ENCODE data around the gene AAK1. TPM values are rescaled to one million over a fixed set of nuclear protein-coding genes. Genes with fewer than 3 reads are reported as not detected.

The AAK1 gene
- total and polyA plus RNA-seq, 2 of the 13 experiments (the other 11 are each of a cell fraction or from before 2014, with no cell fraction given): 9.8 to 10.3 TPM

DNA sequence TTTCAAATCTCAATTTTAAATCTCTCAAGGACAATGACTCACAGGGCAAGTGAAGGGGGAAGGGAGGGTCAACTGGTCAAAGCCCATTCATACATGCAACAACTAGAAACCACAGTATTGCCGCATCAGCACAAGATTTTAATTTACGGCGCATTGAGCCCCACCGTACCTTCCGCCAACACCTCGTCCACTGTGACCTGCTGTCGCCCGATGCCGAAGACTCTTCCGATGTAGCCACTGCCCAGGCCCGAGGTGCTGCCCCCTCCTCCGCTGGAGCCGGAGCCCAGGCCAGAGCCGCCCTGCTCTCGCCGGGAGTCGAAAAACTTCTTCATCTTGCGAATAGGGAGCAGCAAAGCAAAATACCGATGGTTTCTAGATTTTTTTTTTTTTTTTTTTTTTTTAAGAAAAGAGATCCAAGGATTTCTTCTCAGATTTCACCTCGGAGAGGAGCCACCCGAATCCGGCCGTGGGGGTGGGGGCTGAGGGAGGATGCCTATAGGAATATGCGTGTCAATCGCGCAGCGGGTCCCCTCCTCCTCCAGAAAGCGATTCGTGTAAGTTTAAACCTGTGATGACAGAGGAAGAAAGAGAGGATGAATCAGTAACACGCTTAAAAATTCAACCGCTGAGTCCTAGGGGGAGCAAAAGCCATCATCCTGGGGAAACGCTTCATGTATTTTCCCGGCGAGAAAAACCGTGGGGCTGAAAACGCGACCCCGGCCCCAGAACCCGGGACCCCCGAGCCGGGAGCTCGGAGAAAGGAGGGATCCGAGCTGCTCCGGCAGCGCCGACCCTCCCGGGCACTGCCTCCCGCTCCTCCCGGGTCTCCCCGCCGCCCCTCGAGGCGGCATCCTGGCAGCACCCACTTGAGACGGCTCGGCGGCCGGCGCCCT is 584 bp downstream of the AAK1 start (continued):
- no peak for TF ChIP-seq PLSCR1 (CRISPR knock-in tag; IDR thresholded peaks at IDR 0.05; ENCODE audit: borderline replicate concordance)
- TF ChIP-seq KLF16 (CRISPR knock-in tag; IDR thresholded peaks at IDR 0.05): 0 out of 4 replicates have a peak, but pooled peaks of 1 of the 2 experiments have one; percentile 5
- no peak for TF ChIP-seq ZNF569 (CRISPR knock-in tag; IDR thresholded peaks at IDR 0.05; ENCODE audit: borderline replicate concordance)
- TF ChIP-seq MAFG (CRISPR knock-in tag; IDR thresholded peaks at IDR 0.05): peak; percentile 48; the same call in 1 of the 2 replicates
- TF ChIP-seq, protein P1, sequence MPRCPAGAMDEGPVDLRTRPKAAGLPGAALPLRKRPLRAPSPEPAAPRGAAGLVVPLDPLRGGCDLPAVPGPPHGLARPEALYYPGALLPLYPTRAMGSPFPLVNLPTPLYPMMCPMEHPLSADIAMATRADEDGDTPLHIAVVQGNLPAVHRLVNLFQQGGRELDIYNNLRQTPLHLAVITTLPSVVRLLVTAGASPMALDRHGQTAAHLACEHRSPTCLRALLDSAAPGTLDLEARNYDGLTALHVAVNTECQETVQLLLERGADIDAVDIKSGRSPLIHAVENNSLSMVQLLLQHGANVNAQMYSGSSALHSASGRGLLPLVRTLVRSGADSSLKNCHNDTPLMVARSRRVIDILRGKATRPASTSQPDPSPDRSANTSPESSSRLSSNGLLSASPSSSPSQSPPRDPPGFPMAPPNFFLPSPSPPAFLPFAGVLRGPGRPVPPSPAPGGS (CRISPR knock-in tag; IDR thresholded peaks at IDR 0.05): no peak
- no peak for TF ChIP-seq ZNF263 (CRISPR knock-in tag; IDR thresholded peaks at IDR 0.05)
- TF ChIP-seq ZNF292 (CRISPR knock-in tag; IDR thresholded peaks at IDR 0.05; ENCODE audit: borderline replicate concordance, low read depth): peak; percentile 89
- TF ChIP-seq, protein P2, sequence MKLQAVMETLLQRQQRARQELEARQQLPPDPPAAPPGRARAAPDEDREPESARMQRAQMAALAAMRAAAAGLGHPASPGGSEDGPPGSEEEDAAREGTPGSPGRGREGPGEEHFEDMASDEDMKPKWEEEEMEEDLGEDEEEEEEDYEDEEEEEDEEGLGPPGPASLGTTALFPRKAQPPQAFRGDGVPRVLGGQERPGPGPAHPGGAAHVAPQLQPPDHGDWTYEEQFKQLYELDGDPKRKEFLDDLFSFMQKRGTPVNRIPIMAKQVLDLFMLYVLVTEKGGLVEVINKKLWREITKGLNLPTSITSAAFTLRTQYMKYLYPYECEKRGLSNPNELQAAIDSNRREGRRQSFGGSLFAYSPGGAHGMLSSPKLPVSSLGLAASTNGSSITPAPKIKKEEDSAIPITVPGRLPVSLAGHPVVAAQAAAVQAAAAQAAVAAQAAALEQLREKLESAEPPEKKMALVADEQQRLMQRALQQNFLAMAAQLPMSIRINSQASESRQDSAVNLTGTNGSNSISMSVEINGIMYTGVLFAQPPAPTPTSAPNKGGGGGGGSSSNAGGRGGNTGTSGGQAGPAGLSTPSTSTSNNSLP (IDR thresholded peaks at IDR 0.05; ENCODE audit: low read depth, low read length): peak; percentile 80; the same call in 1 of the 2 replicates
- TF ChIP-seq PHF8 (CRISPR knock-in tag; IDR thresholded peaks at IDR 0.05): peak; percentile 71; the same call in 1 of the 2 replicates
- TF ChIP-seq ZNF264 (CRISPR knock-in tag; IDR thresholded peaks at IDR 0.05): 0 out of 2 replicates have a peak, but pooled peaks have one; percentile 12
- no peak for TF ChIP-seq ZNF12 (CRISPR knock-in tag; IDR thresholded peaks at IDR 0.05)
- TF ChIP-seq IRF2 (CRISPR knock-in tag; IDR thresholded peaks at IDR 0.05): peak; percentile 20; the same call in 1 of the 2 replicates
- TF ChIP-seq, protein P3, sequence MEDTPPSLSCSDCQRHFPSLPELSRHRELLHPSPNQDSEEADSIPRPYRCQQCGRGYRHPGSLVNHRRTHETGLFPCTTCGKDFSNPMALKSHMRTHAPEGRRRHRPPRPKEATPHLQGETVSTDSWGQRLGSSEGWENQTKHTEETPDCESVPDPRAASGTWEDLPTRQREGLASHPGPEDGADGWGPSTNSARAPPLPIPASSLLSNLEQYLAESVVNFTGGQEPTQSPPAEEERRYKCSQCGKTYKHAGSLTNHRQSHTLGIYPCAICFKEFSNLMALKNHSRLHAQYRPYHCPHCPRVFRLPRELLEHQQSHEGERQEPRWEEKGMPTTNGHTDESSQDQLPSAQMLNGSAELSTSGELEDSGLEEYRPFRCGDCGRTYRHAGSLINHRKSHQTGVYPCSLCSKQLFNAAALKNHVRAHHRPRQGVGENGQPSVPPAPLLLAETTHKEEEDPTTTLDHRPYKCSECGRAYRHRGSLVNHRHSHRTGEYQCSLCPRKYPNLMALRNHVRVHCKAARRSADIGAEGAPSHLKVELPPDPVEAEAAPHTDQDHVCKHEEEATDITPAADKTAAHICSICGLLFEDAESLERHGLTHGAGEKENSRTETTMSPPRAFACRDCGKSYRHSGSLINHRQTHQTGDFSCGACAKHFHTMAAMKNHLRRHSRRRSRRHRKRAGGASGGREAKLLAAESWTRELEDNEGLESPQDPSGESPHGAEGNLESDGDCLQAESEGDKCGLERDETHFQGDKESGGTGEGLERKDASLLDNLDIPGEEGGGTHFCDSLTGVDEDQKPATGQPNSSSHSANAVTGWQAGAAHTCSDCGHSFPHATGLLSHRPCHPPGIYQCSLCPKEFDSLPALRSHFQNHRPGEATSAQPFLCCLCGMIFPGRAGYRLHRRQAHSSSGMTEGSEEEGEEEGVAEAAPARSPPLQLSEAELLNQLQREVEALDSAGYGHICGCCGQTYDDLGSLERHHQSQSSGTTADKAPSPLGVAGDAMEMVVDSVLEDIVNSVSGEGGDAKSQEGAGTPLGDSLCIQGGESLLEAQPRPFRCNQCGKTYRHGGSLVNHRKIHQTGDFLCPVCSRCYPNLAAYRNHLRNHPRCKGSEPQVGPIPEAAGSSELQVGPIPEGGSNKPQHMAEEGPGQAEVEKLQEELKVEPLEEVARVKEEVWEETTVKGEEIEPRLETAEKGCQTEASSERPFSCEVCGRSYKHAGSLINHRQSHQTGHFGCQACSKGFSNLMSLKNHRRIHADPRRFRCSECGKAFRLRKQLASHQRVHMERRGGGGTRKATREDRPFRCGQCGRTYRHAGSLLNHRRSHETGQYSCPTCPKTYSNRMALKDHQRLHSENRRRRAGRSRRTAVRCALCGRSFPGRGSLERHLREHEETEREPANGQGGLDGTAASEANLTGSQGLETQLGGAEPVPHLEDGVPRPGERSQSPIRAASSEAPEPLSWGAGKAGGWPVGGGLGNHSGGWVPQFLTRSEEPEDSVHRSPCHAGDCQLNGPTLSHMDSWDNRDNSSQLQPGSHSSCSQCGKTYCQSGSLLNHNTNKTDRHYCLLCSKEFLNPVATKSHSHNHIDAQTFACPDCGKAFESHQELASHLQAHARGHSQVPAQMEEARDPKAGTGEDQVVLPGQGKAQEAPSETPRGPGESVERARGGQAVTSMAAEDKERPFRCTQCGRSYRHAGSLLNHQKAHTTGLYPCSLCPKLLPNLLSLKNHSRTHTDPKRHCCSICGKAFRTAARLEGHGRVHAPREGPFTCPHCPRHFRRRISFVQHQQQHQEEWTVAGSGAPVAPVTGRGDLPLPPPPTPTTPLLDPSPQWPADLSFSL (CRISPR knock-in tag; IDR thresholded peaks at IDR 0.05): 0 out of 2 replicates have a peak, but pooled peaks have one; percentile 31
- TF ChIP-seq ZNF337 (CRISPR knock-in tag; IDR thresholded peaks at IDR 0.05; ENCODE audit: borderline replicate concordance, low read depth): peak; percentile 23; the same call in 1 of the 2 replicates
- TF ChIP-seq ETV5 (CRISPR knock-in tag; IDR thresholded peaks at IDR 0.05; ENCODE audit: borderline replicate concordance): peak; percentile 15; the same call in 1 of the 2 replicates
